GM12865 (cell line): ENCODE measurements around the gene SMARCD3.

ENCODE experiments used
- DNase-seq: peaks from one replicate; pipeline ENCODE4 v3.0.0; 2010; ENCODE audit warnings: low read depth
- H3K4me3 ChIP-seq: 2 replicates; pipeline ENCODE4 v1.5.1; 2011; ENCODE audit warnings: mild to moderate bottlenecking, low read depth, low read length, control low read depth
- CTCF ChIP-seq: IDR thresholded peaks from 2 replicates; pipeline ENCODE4 v1.5.1; 2011; ENCODE audit warnings: low read length, control low read depth, low read depth, inconsistent platforms; ENCODE audit not compliant: insufficient read depth; ENCODE audit errors: missing control alignments

The SMARCD3 gene

DNA sequence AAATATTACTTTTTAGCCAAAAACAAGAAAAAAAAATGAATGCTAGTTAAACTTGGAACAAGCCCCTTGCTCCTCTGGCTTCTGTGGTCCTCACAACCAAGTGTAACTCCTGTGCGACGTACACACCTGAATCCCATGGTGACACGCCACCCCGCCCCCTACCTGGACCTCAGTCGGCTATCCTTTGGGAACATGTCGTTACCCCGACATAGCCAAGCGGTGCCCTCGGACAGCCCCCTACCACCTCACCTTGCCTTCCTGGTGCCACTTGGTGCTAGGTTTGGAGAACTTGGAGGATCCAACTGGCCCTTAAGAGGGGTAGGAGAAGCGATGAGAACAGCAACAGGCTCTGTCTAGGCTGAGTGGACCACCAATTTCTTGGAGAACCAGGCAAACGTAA lies 12.0 kb upstream of the SMARCD3 start:
- TF ChIP-seq CTCF = no peak
- no peak for DNase-seq
- no peak overlapping the region for H3K4me3 ChIP-seq

DNA sequence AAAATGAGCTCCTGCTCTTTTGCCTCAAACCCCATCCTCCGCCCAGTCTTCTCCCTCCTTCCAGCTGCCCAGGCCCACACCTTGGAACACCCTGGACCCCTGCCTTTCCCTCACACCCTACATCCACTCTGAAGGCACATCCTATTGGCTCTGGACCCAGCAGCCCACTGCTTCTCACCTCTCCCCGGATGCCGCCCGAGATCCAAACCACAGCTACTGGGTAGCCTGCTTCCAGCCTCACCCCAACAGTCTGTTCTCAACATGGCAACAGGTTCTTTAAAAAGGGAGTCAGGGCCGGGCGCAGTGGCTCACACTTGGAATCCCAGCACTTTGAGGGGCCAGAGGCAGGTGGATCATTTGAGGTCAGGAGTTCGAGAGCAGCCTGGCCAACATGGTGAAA lies 9.5 kb upstream of the SMARCD3 start:
- DNase-seq = no peak
- H3K4me3 ChIP-seq = no peak overlapping the region
- no peak for TF ChIP-seq CTCF

DNA sequence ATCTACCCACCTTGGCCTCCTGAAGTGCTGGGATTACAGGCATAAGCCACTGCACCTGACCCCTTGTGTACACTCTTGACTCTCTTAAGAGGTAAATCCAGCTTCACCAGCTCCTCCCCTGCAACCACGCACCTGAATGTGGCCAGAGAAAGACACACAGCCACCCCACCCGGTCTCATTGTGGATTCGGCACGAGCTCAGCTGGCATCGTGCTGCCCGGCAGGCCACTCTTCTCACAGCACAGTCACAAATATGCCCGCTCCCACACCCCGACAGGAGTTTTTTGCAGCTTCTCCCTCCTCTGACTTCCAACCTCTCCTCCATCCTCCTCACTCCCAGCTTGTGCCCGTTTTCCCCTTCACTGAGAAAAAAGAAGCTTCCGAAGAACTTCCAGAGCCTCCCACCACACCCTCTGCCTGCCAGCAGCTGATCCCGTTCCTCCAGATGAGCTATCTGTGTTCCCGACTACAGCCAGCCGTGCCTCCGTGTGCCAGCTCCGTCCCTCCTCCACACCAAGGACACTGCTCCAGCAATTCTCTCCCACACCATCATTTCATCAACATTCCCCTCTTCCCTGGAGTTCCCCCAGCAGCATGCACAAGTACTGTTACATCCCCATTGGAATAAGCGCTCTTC lies 8.0 kb upstream of the SMARCD3 start:
- TF ChIP-seq CTCF = no peak
- no peak for DNase-seq
- H3K4me3 ChIP-seq = no peak overlapping the region

GRCh38 chr7:151255390-151255789 lies 6.9 kb upstream of the SMARCD3 start:
- DNase-seq = no peak
- TF ChIP-seq CTCF = no peak
- no peak overlapping the region for H3K4me3 ChIP-seq

- no peak for DNase-seq
- no peak for TF ChIP-seq CTCF
- no peak overlapping the region for H3K4me3 ChIP-seq
Observed at GRCh38 chr7:151254851-151255250, 6.4 kb upstream of the SMARCD3 start.

DNA sequence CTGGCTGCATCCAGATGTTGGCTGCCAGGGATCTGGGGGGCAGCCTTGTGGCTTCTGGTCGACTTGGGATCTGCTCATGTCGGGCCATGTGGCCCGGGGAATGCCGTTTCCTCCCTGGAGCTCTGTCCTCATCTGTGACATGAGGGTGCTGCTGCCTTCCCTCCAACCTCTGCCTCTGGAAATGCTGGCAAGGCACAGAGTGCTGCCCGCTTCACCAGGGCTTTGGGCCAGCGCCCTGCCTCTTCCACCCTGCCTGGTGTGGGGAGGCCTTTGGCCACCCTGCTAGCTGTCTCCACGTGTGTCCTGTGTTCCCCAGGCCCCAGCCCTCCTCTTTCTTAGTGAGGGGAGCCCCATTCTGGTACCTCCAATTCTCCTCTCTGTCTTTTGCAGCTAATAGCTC lies 5.8 kb upstream of the SMARCD3 start:
- no peak for DNase-seq
- no peak overlapping the region for H3K4me3 ChIP-seq
- TF ChIP-seq CTCF = no peak
